Cardiac muscle cell (in vitro differentiated cells and primary cell): ENCODE data around the gene CHPT1. TPM values are rescaled to one million over a fixed set of nuclear protein-coding genes. Genes with fewer than 3 reads are reported as not detected.

Experiments used
- DNase-seq, 2 donors: peaks; one replicate each; pipeline versions ENCODE4 v3.0.0 to v3.0.0-alpha.2; 2010 to 2017; ENCODE audit warnings: low read depth in 1 of 2, low spot score in 1 of 2
- H3K27ac ChIP-seq: fragments of 200-600 bp; sonication (generic); 2 replicates; pipeline ENCODE4 v1.5.1; 2016
- H3K27me3 ChIP-seq: fragments of 200-600 bp; sonication (generic); 2 replicates; pipeline ENCODE4 v1.6.0; 2016; ENCODE audit warnings: control low read depth
- H3K36me3 ChIP-seq: fragments of 200-600 bp; sonication (generic); 2 replicates; pipeline ENCODE4 v1.5.1; 2016; ENCODE audit warnings: control low read depth
- H3K4me1 ChIP-seq: fragments of 200-600 bp; sonication (generic); 2 replicates; pipeline ENCODE4 v1.8.1; 2017; ENCODE audit warnings: low read depth, mild to moderate bottlenecking, mixed run types
- H3K4me3 ChIP-seq: fragments of 200-600 bp; sonication (generic); 2 replicates; pipeline ENCODE4 v1.5.1; 2016; ENCODE audit warnings: mild to moderate bottlenecking
- H3K9me3 ChIP-seq: fragments of 200-600 bp; sonication (generic); 2 replicates; pipeline ENCODE4 v1.5.1; 2017; ENCODE audit warnings: low read depth, mild to moderate bottlenecking, control low read depth
- polyA plus RNA-seq: library from polyadenylated mRNA; unstranded; fragments of >200 nt; fragmentation: Nextera tagmentation; extraction: Ambion mirVana; gene quantifications from 2 replicates; pipeline ENCODE4 v1.2.1, GENCODE V29; 2016
- total RNA-seq: library from RNA; depleted of rRNA; stranded (reverse); fragments of >200 nt; gene quantifications from 2 replicates; pipeline ENCODE4 v1.2.3, GENCODE V29; 2016
- TF ChIP-seq, protein P1 (sequence below): IDR thresholded peaks from 2 replicates; pipeline ENCODE4 v1.5.1; 2012; ENCODE audit warnings: low read depth, mild to moderate bottlenecking, low read length

The CHPT1 gene
- total and polyA plus RNA-seq, 2 experiments from 2014 or later, result 13.7 to 44.4 TPM

DNA sequence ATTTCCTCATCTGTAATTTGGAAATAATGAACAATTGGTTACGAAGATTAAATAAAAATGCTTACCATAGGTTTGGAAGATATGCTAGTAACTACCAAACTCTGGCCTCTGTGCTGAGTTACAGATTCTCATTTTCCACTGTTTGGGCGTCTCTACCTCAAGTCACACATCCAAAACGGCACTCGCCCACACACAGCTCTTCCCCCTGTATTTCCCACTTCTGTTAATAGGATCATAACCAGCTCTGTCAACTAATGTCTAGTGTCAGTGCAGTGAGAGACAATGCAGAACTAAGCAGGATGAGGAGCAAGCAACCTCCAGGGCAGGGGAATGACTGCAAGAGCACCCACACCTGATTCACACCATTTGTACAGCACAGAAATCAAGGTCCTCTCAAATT is 52.7 kb downstream of the CHPT1 start:
- Histone ChIP-seq H3K4me1 (no peaks in the 10 kb centered on the region), H3K27me3 (no peaks in the 10 kb centered on the region), H3K36me3 (peaks cover 3% of the 10 kb centered on the region), H3K4me3 (no peak overlapping the region), H3K27ac (no peak overlapping the region), H3K9me3 (no peaks in the 10 kb centered on the region)
- DNase-seq, result no peak
- TF ChIP-seq, protein P1, sequence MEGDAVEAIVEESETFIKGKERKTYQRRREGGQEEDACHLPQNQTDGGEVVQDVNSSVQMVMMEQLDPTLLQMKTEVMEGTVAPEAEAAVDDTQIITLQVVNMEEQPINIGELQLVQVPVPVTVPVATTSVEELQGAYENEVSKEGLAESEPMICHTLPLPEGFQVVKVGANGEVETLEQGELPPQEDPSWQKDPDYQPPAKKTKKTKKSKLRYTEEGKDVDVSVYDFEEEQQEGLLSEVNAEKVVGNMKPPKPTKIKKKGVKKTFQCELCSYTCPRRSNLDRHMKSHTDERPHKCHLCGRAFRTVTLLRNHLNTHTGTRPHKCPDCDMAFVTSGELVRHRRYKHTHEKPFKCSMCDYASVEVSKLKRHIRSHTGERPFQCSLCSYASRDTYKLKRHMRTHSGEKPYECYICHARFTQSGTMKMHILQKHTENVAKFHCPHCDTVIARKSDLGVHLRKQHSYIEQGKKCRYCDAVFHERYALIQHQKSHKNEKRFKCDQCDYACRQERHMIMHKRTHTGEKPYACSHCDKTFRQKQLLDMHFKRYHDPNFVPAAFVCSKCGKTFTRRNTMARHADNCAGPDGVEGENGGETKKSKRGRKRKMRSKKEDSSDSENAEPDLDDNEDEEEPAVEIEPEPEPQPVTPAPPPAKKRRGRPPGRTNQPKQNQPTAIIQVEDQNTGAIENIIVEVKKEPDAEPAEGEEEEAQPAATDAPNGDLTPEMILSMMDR, result no peak

DNA sequence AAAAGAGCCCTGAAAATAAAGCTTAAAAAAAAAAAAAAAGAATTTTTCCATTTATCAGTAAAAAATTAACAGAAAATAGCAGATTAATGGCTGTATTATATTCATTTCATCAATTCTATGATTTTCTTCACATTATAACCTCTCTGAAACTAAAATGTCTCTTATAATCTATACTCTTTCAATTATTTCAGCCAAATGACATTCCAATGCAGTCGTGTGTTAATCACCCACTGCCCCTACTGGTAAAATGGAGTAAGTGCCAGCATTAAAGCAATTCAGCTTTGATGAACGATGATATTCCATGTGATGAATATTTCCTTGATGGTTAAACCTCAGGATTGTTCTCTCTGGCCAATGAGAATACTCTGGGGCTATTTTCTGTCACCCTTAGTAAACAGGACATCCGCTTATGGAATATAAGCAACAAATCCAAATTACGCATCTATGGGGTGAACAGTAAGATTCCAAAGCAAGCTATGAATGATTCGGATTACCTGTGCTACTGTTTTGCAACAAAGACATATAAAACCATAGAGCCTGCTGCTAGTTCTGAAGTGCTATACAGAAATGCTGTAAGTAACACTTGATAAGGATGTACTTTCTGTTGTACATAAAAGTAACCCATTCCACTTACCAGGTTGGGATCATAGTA is 62.1 kb downstream of the CHPT1 start:
- H3K9me3 ChIP-seq, result no peaks in the 10 kb centered on the region
- H3K27me3 ChIP-seq, result no peaks in the 10 kb centered on the region
- no peak overlapping the region for H3K27ac ChIP-seq
- no peaks in the 10 kb centered on the region for H3K36me3 ChIP-seq
- peak; percentile 44 to 50 for DNase-seq
- H3K4me1 ChIP-seq, result no peaks in the 10 kb centered on the region
- TF ChIP-seq, protein P1, result peak; percentile 79
- no peak overlapping the region for H3K4me3 ChIP-seq

DNA sequence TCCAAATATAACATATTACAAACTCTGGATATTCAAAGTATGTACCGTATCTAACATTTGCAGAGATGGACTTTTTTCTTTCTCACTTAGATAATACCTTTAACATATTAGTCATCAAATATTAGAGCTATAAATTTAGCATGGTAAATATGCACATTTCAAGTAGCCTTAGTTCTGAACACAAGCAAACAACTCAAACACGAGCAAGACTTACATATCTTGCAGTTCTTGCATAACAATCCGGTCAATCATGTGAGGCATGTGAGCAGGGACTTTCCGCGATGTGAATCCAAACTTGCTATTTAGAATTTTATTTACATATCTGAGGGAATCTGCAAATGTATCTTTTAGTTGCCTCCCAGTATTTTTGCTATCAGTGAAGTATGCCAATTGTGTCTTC is 63.9 kb downstream of the CHPT1 start:
- Histone ChIP-seq H3K9me3 (no peaks in the 10 kb centered on the region), H3K27ac (no peak overlapping the region), H3K27me3 (no peaks in the 10 kb centered on the region), H3K4me1 (no peaks in the 10 kb centered on the region), H3K36me3 (no peaks in the 10 kb centered on the region), H3K4me3 (no peak overlapping the region)
- TF ChIP-seq, protein P1, result no peak
- DNase-seq, result peak in 1 of 2 donors; percentile 16

DNA sequence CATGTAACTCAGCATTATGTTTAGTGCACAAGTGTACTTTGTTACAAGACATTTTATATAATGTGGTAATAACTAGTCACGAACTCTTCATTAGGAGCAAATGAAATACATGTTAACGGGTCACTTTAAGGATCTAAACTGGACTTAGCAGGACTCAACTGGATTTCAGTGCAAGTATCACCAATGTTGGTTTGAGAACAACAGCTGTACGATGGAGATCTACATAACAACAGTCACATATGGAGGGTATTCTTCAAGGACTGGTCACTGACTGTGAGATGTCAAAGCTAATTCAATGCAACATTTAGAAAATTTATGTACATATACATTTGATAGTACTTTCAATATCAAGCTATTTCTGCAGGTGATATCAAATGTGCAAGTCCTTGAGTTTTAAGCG is 64.3 kb downstream of the CHPT1 start:
- H3K4me1 ChIP-seq, result no peaks in the 10 kb centered on the region
- TF ChIP-seq, protein P1, result no peak
- no peak for DNase-seq

DNA sequence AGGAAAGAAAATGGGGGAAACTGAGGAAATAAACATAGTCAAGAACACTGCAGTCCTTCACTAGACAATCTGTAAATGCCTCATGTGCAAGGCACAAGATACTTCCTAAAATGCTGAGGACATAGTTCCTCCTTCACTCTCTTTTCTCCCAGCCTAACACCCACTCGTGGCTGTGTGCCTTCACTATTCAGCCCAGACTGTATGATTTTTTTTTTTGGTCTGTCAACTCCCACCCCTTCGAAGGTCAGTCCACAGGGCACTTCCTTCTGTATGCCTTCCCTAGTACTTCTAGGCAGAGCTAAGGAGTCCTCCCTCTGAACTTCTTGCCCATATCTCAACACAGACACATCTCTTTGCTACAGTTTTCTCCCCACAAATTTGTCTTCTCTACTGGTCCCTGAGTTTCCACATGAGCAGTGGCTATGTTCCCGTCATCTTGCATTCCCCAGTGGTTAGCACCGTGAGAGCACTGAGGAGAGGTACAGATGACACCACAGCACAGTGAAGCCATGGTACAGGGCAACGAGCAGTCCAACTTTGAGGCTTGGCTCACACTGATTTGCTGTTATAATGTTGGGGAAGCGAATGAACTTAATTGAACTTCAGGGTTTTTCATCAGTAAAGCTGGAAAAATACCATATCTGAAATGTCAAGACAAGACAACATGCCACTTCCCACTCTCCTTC is 65.9 kb downstream of the CHPT1 start:
- Histone ChIP-seq H3K27ac (no peak overlapping the region), H3K4me1 (no peaks in the 10 kb centered on the region), H3K9me3 (no peaks in the 10 kb centered on the region), H3K4me3 (no peak overlapping the region), H3K36me3 (no peaks in the 10 kb centered on the region), H3K27me3 (no peaks in the 10 kb centered on the region)
- TF ChIP-seq, protein P1, result no peak
- DNase-seq, result no peak

More for the DNA sequence above, 64.3 kb downstream of the CHPT1 start:
- Histone ChIP-seq H3K27me3 (no peaks in the 10 kb centered on the region), H3K4me3 (no peak overlapping the region), H3K9me3 (no peaks in the 10 kb centered on the region), H3K27ac (no peak overlapping the region), H3K36me3 (no peaks in the 10 kb centered on the region)
